OCI-LY7 (cell line): ENCODE results near the gene NFIA. TPM values are rescaled to one million over a fixed set of nuclear protein-coding genes. Genes with fewer than 3 reads are reported as not detected.

Source experiments
- BruUV-seq: library from RNA; stranded (reverse); fragments of 400-500 nt; replicated peaks from 2 replicates; lab custom pipeline; 2021; lab: Mats Ljungman, UMichigan
- CTCF ChIA-PET: fragments of 300-600 bp; sonication (Branson Sonifier 250); formaldehyde crosslinking; loops from one replicate; lab custom pipeline; 2022; ENCODE audit warnings: antibody characterized with exemption; ENCODE audit not compliant: unreplicated experiment; lab: Charles Lee
- POLR2A ChIA-PET: fragments of 300-600 bp; sonication (Branson Sonifier 250); formaldehyde crosslinking; loops from one replicate; lab custom pipeline; 2022; ENCODE audit warnings: antibody characterized with exemption; lab: Charles Lee
- DNase-seq: peaks from one replicate; pipeline ENCODE4 v3.0.0-alpha.2; 2015; ENCODE audit warnings: low spot score
- H2AFZ ChIP-seq: fragments of 200-600 bp; sonication (generic), shearing (Covaris generic); 2 replicates; pipeline ENCODE4 v1.6.1; 2014; ENCODE audit warnings: mild to moderate bottlenecking, antibody characterized with exemption, low read length, moderate library complexity
- H3K27ac ChIP-seq: fragments of 200-600 bp; sonication (generic); 2 replicates; pipeline ENCODE4 v1.5.1; 2014; ENCODE audit warnings: mixed run types, low read depth, mild to moderate bottlenecking, moderate library complexity, low read length, inconsistent platforms; ENCODE audit not compliant: poor library complexity, severe bottlenecking
- H3K36me3 ChIP-seq: fragments of 200-600 bp; sonication (generic); 2 replicates; pipeline ENCODE4 v1.6.1; 2014; ENCODE audit warnings: mild to moderate bottlenecking, antibody characterized with exemption, low read length, moderate library complexity, mixed read lengths; ENCODE audit not compliant: insufficient read depth
- H3K4me1 ChIP-seq: fragments of 200-600 bp; sonication (generic); 2 replicates; pipeline ENCODE4 v1.5.1; 2014; ENCODE audit warnings: mild to moderate bottlenecking, low read length; ENCODE audit not compliant: insufficient read depth, poor library complexity, severe bottlenecking
- H3K4me2 ChIP-seq: fragments of 200-600 bp; sonication (generic); 2 replicates; pipeline ENCODE4 v1.6.1; 2014; ENCODE audit warnings: mild to moderate bottlenecking, low read length
- H3K4me3 ChIP-seq: fragments of 200-600 bp; sonication (generic); 2 replicates; pipeline ENCODE4 v1.5.1; 2014; ENCODE audit warnings: mild to moderate bottlenecking, low read depth, low read length; ENCODE audit not compliant: poor library complexity, severe bottlenecking
- H3K79me2 ChIP-seq: fragments of 200-600 bp; sonication (generic); 2 replicates; pipeline ENCODE4 v1.6.1; 2016; ENCODE audit warnings: low read depth, mild to moderate bottlenecking, low read length, moderate library complexity, mixed read lengths; ENCODE audit not compliant: insufficient read depth
- H3K9me2 ChIP-seq: fragments of 200-600 bp; sonication (generic); 2 replicates; pipeline ENCODE4 v1.6.1; 2016; ENCODE audit warnings: mild to moderate bottlenecking, low read length, mixed read lengths; ENCODE audit not compliant: insufficient read depth
- H3K9me3 ChIP-seq: fragments of 200-600 bp; sonication (generic); 2 replicates; pipeline ENCODE4 v1.6.1; 2014; ENCODE audit warnings: mild to moderate bottlenecking, mixed run types, low read length, mixed read lengths
- H4K20me1 ChIP-seq: fragments of 200-600 bp; sonication (generic); 2 replicates; pipeline ENCODE4 v1.6.1; 2014; ENCODE audit warnings: mild to moderate bottlenecking, antibody characterized with exemption, low read length, moderate library complexity, mixed read lengths; ENCODE audit not compliant: insufficient read depth
- EZH2phosphoT487 ChIP-seq: fragments of 200-600 bp; sonication (generic); IDR thresholded peaks from 2 replicates; pipeline ENCODE4 v1.6.1; 2018; ENCODE audit warnings: low read depth, borderline replicate concordance, mild to moderate bottlenecking, mixed run types, antibody characterized with exemption, low read length, moderate library complexity, mixed read lengths
- intact Hi-C: fragments of 100-400 bp; cut with micrococcal nuclease; formaldehyde crosslinking; loops from one replicate; pipeline ENCODE4 v1.10.0; 2022; ENCODE audit not compliant: unreplicated experiment
- total RNA-seq, 2 experiments: library from RNA; depleted of rRNA in 1 of 2; stranded (reverse); fragments of >200 nt in 1 of 2; shearing (Covaris generic) in 1 of 2; gene quantifications; 2 replicates each; pipeline ENCODE4 v1.2.3, GENCODE V29; 2014 to 2022
- TF ChIP-seq, protein P1 (sequence below): fragments of 200-600 bp; sonication (generic); conservative IDR thresholded peaks from 2 replicates; pipeline ENCODE4 v1.5.1; 2014; ENCODE audit warnings: mild to moderate bottlenecking, antibody characterized with exemption, low read length, moderate library complexity, mixed read lengths

The NFIA gene
- total RNA-seq, 2 experiments from 2014 or later: 2.8 to 18.8 TPM

DNA sequence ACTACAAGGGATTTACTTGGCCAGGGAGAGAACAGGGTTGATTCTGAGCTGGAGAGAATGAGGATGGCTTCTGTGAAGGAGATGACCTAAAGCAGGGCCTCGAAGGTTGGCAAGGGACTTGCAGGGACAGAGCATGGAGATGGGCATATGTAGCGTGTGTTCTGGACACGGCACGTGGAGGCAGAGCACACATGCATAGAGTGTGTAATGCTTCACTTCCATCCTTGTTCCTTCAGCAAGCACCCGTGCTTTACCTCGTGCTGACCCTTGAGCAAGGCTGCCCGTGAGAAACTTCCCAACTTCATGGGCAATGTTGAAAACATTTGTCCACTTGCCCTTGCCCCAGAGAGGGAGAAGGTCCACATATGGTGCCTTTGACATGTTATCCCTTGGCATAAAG lies 33.1 kb downstream of the NFIA start:
- Histone ChIP-seq H3K4me1 (no peaks in the 10 kb centered on the region), H3K4me3 (no peak overlapping the region), H3K9me2 (no peaks in the 10 kb centered on the region), H2AFZ (no peak overlapping the region), H3K27ac (no peak overlapping the region), H4K20me1 (no peaks in the 10 kb centered on the region), H3K36me3 (no peaks in the 10 kb centered on the region), H3K9me3 (no peaks in the 10 kb centered on the region), H3K79me2 (no peaks in the 10 kb centered on the region), H3K4me2 (no peak overlapping the region)
- no TSS peak for BruUV-seq
- TF ChIP-seq, protein P1, sequence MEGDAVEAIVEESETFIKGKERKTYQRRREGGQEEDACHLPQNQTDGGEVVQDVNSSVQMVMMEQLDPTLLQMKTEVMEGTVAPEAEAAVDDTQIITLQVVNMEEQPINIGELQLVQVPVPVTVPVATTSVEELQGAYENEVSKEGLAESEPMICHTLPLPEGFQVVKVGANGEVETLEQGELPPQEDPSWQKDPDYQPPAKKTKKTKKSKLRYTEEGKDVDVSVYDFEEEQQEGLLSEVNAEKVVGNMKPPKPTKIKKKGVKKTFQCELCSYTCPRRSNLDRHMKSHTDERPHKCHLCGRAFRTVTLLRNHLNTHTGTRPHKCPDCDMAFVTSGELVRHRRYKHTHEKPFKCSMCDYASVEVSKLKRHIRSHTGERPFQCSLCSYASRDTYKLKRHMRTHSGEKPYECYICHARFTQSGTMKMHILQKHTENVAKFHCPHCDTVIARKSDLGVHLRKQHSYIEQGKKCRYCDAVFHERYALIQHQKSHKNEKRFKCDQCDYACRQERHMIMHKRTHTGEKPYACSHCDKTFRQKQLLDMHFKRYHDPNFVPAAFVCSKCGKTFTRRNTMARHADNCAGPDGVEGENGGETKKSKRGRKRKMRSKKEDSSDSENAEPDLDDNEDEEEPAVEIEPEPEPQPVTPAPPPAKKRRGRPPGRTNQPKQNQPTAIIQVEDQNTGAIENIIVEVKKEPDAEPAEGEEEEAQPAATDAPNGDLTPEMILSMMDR: no peak
- TF ChIP-seq EZH2phosphoT487: no peak
- POLR2A ChIA-PET: interaction anchor here (0.9 kb wide), 1 partner anchor 32 kb away, joined by 3 read pairs; no protein-coding TSS in a partner anchor
- intact Hi-C loops: no loop called here
- CTCF ChIA-PET: no interaction called here
- no peak for DNase-seq

DNA sequence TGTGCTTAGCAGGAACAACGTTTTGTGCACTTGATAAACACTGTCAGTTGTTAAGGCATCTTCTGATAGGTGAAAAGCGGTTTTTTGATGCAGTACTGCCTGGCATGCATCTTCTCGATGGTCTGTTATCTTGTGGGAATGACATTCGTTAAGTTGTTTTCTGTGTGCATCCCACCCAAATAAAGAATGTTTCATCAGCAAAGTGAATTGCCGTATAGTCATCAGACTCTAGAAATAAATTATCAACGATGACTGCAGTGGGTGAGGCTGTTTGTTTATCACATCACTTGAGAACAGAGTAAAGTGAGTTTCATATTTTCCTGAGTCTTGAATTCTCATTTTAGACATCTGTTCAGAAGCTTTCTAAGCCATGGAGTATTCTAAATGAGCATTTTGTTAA lies 34.1 kb downstream of the NFIA start:
- Histone ChIP-seq H3K9me3 (no peaks in the 10 kb centered on the region), H3K79me2 (no peaks in the 10 kb centered on the region), H3K4me1 (no peaks in the 10 kb centered on the region), H3K4me2 (no peak overlapping the region), H3K9me2 (no peaks in the 10 kb centered on the region), H2AFZ (no peak overlapping the region), H3K27ac (no peak overlapping the region), H3K4me3 (no peak overlapping the region), H4K20me1 (no peaks in the 10 kb centered on the region), H3K36me3 (no peaks in the 10 kb centered on the region)
- no TSS peak for BruUV-seq
- TF ChIP-seq, protein P1: no peak
- TF ChIP-seq EZH2phosphoT487: no peak
- intact Hi-C loops: no loop called here
- DNase-seq: no peak
- ChIA-PET POLR2A (no interaction called here), CTCF (no interaction called here)

DNA sequence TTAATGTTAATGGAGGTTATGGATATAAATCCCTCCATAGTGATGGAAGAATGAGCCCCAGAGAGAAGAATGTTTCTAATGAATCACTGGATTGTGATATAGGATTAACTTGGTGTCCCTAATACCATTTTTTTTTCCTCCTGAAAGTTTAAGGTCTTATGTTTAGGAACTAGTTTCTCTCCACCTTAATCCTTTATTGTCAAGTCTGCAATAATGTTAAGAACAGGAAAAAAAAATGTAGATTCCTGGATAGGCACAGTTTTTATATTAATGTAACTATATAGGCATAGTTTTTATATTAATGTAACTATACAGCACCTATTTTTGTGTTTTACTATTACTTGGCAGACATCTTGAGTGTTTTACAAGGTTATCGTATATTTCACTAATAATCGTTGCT lies 34.9 kb downstream of the NFIA start:
- H3K9me2 ChIP-seq: no peaks in the 10 kb centered on the region
- DNase-seq: no peak
- no peak overlapping the region for H3K27ac ChIP-seq
- H3K4me1 ChIP-seq: no peaks in the 10 kb centered on the region
- no peaks in the 10 kb centered on the region for H3K36me3 ChIP-seq
- H3K9me3 ChIP-seq: no peaks in the 10 kb centered on the region
- POLR2A ChIA-PET: no interaction called here
- intact Hi-C loops: no loop called here
- BruUV-seq: no TSS peak
- H2AFZ ChIP-seq: no peak overlapping the region
- H4K20me1 ChIP-seq: no peaks in the 10 kb centered on the region
- TF ChIP-seq, protein P1: no peak
- H3K4me3 ChIP-seq: no peak overlapping the region
- no peak overlapping the region for H3K4me2 ChIP-seq
- H3K79me2 ChIP-seq: no peaks in the 10 kb centered on the region
- CTCF ChIA-PET: no interaction called here
